Right atrium auricular region (tissue), 2 donors: Measurements from ENCODE around the gene PRKX. TPM values are rescaled to one million over a fixed set of nuclear protein-coding genes. Genes with fewer than 3 reads are reported as not detected.

Source experiments
- DNase-seq: peaks from one replicate; pipeline ENCODE4 v3.0.0-alpha.2; 2019; ENCODE audit warnings: low spot score
- H3K27ac ChIP-seq, 2 donors: fragments of 200-600 bp; sonication (generic); 1 replicate in 1 of 2; 2 replicates in 1 of 2; pipeline ENCODE4 v1.5.1; 2016 to 2019
- H3K27me3 ChIP-seq, 2 donors: fragments of 200-600 bp; sonication (generic); one replicate each; pipeline versions ENCODE4 v1.5.1 to v1.6.0; 2017 to 2019
- H3K36me3 ChIP-seq: fragments of 200-600 bp; sonication (generic); one replicate; pipeline ENCODE4 v1.5.1; 2016
- H3K4me1 ChIP-seq, 2 donors: fragments of 200-600 bp; sonication (generic); one replicate each; pipeline versions ENCODE4 v1.5.1 to v1.6.0; 2017 to 2019
- H3K4me3 ChIP-seq, 2 donors: fragments of 200-600 bp; sonication (generic); 1 replicate in 1 of 2; 2 replicates in 1 of 2; pipeline ENCODE4 v1.5.1; 2017 to 2019; ENCODE audit warnings: mild to moderate bottlenecking in 1 of 2, moderate library complexity in 1 of 2
- H3K9me3 ChIP-seq, 2 donors: fragments of 200-600 bp; sonication (generic); one replicate each; pipeline ENCODE4 v1.5.1; 2019
- total RNA-seq, 2 donors: library from RNA; depleted of rRNA; stranded (reverse); fragments of >200 nt; gene quantifications; one replicate each; pipeline ENCODE4 v1.1.0, GENCODE V29; 2016
- TF ChIP-seq, protein P1 (sequence below), 2 donors: fragments of 200-600 bp; sonication (generic); IDR thresholded peaks; one replicate each; pipeline ENCODE4 v1.5.1; 2019; ENCODE audit warnings: antibody characterized with exemption in 2 of 2

The PRKX gene
- total RNA-seq, 2 donors from 2014 or later = 2.6 to 7.4 TPM

DNA sequence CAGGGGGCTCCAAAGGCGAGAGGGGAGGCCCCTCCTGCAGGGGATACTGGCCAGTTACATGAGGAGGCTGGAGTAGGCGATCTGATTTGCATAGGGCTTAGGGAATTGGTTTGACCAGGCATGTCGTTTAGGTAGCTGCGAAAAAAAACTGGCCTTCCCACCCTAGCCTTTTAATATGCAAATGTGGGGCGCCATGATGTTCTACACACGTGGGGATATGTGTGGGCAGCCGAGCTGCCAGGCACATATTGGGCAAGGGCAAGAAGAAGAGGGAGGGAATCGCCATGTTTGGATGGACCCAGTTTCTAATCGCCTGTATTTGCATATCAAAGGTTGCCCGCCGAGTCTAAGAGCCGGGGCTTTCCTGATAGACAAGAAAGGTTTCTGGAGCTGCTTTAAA, 121.3 kb downstream of the PRKX start:
- Histone ChIP-seq H3K27ac (no peak overlapping the region), H3K4me3 (no peak overlapping the region), H3K9me3 (no peaks in the 10 kb centered on the region), H3K36me3 (no peaks in the 10 kb centered on the region), H3K27me3 (no peaks in the 10 kb centered on the region), H3K4me1 (no peaks in the 10 kb centered on the region)
- DNase-seq = no peak
- TF ChIP-seq, protein P1, sequence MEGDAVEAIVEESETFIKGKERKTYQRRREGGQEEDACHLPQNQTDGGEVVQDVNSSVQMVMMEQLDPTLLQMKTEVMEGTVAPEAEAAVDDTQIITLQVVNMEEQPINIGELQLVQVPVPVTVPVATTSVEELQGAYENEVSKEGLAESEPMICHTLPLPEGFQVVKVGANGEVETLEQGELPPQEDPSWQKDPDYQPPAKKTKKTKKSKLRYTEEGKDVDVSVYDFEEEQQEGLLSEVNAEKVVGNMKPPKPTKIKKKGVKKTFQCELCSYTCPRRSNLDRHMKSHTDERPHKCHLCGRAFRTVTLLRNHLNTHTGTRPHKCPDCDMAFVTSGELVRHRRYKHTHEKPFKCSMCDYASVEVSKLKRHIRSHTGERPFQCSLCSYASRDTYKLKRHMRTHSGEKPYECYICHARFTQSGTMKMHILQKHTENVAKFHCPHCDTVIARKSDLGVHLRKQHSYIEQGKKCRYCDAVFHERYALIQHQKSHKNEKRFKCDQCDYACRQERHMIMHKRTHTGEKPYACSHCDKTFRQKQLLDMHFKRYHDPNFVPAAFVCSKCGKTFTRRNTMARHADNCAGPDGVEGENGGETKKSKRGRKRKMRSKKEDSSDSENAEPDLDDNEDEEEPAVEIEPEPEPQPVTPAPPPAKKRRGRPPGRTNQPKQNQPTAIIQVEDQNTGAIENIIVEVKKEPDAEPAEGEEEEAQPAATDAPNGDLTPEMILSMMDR (IDR thresholded peaks at IDR 0.05) = no peak

DNA sequence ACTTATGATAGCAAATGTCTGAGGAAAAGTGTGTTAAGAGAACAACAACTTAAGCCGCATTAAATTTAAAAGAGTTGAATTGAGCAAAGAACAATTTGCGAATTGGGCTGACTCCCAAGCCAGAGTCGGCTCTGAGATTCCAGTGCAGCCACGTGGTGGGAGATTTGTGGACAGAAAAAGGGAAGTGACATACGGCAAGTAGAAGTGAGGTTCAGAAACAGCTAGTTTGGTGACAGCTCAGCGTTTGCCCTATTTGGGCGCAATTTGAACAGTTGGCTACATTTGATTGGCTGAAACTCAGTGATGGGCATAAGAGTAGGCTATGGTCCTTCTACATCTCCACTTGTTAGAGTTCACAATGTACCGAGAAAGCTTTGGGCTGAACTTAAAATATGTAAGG, 124.0 kb downstream of the PRKX start:
- H3K4me1 ChIP-seq = no peaks in the 10 kb centered on the region
- H3K4me3 ChIP-seq = no peak overlapping the region
- no peak overlapping the region for H3K27ac ChIP-seq
- H3K36me3 ChIP-seq = no peaks in the 10 kb centered on the region
- no peaks in the 10 kb centered on the region for H3K9me3 ChIP-seq
- no peaks in the 10 kb centered on the region for H3K27me3 ChIP-seq
- TF ChIP-seq, protein P1 (IDR thresholded peaks at IDR 0.05) = no peak
- no peak for DNase-seq

DNA sequence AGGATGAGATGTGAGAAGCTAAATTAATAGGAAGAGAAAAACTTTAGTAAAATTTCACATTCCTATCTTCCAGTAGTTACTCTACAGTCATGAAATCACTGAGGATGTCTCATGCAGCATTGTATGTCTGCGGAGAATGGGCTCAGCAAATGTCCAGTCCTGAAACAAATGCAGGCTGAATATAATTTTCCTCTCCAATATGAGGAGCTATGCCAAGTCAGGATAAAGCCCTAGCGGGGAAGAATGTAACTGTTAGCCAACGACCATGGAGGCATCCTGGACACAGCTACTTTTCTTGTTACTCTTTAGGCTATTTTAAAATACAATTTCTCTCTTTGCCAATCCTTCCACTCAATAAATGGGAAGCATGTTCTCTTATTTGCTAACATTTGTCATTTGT, 127.7 kb downstream of the PRKX start:
- TF ChIP-seq, protein P1 (IDR thresholded peaks at IDR 0.05) = no peak
- H3K27ac ChIP-seq = no peak overlapping the region
- H3K9me3 ChIP-seq = no peaks in the 10 kb centered on the region
- H3K4me3 ChIP-seq = no peak overlapping the region
- H3K4me1 ChIP-seq = no peaks in the 10 kb centered on the region
- H3K27me3 ChIP-seq = no peaks in the 10 kb centered on the region
- H3K36me3 ChIP-seq = no peaks in the 10 kb centered on the region
- no peak for DNase-seq

DNA sequence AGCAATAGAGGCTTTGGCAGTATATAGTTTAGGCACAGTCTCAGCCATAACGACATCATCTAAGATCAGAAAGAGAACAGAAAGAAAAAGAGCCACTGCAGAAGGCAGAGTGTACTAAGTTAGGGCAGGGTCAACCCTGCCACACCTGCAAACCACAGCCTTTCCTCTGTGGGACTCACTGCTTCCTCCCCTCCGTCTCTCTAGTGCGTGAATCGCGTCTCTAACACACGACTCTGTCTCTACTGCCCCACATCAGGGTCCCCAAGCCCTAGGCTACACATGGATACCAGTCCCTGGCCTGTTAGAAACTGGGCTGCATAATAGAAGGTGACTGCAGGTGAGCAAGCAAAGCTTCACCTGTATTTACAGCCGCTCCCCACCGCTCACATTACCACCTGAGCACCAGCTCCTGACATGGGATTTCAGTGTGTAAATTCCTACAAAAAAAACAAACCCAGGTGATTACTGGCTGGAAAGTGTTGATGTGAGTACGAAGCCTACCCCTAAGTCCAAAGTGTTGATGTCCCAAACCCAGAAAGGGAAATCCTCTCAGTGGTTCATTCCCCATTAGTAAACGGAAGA, 128.9 kb downstream of the PRKX start:
- no peaks in the 10 kb centered on the region for H3K9me3 ChIP-seq
- no peak for DNase-seq
- TF ChIP-seq, protein P1 (IDR thresholded peaks at IDR 0.05) = no peak

DNA sequence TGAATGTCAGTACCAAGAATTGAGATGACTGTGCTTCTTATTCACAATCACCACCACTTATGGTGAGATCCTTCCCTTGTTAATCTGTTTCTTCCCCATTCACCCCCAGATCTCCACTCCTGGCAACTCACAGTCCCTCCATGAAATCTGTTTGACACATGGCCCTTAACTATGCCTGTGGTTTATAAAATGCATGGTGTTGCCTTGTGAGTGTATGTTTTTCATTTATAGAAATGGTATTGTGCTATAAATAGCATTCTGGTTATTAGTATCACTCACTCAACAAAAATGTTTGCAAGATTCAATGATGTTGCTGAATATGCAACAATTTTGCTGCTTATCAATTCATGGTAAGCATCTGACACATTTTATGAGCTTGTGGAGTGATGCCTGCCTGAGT, 131.0 kb downstream of the PRKX start:
- DNase-seq = no peak
- no peaks in the 10 kb centered on the region for H3K4me1 ChIP-seq
- no peaks in the 10 kb centered on the region for H3K9me3 ChIP-seq
- no peaks in the 10 kb centered on the region for H3K36me3 ChIP-seq
- H3K4me3 ChIP-seq = no peak overlapping the region
- no peaks in the 10 kb centered on the region for H3K27me3 ChIP-seq
- TF ChIP-seq, protein P1 (IDR thresholded peaks at IDR 0.05) = no peak
- H3K27ac ChIP-seq = no peak overlapping the region

More for the DNA sequence above, 128.9 kb downstream of the PRKX start:
- H3K36me3 ChIP-seq = no peaks in the 10 kb centered on the region
- no peak overlapping the region for H3K27ac ChIP-seq
- no peak overlapping the region for H3K4me3 ChIP-seq
- H3K4me1 ChIP-seq = no peaks in the 10 kb centered on the region
- no peaks in the 10 kb centered on the region for H3K27me3 ChIP-seq

DNA sequence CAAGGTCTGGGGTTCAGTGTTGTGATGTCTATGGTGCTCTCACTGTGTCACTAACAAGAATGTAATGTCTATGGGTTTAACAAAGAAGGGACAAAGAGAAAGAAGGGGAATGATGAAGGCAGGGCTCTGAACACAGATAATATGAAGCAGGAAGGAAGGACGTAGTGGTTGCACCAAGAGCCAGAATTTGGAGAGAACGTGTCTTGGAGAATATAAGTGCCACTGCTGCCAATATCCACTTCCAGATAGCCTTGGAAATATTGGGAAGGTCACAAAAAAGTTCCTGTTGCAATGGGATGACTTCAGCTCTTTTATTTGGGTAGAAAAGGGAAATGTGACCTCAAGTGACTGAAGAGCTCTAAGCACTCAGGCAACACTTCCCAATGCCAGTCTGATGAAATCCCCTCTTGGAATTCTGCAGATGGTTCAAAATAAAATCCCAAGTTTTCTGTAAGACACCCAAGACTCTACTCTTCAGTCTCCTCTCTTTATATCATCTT, 131.8 kb downstream of the PRKX start:
- no peak overlapping the region for H3K27ac ChIP-seq
- TF ChIP-seq, protein P1 (IDR thresholded peaks at IDR 0.05) = no peak
- H3K4me3 ChIP-seq = no peak overlapping the region
- no peak for DNase-seq
- H3K4me1 ChIP-seq = no peaks in the 10 kb centered on the region
- H3K36me3 ChIP-seq = no peaks in the 10 kb centered on the region
- no peaks in the 10 kb centered on the region for H3K9me3 ChIP-seq
- no peaks in the 10 kb centered on the region for H3K27me3 ChIP-seq
